Measurements from ENCODE around the gene ATP2B2. TPM values are rescaled to one million over a fixed set of nuclear protein-coding genes. Genes with fewer than 3 reads are reported as not detected.

Gene ATP2B2
- polyA plus RNA-seq, 10 donors: 0.53 to 9.3 (median 5.6) TPM

DNA sequence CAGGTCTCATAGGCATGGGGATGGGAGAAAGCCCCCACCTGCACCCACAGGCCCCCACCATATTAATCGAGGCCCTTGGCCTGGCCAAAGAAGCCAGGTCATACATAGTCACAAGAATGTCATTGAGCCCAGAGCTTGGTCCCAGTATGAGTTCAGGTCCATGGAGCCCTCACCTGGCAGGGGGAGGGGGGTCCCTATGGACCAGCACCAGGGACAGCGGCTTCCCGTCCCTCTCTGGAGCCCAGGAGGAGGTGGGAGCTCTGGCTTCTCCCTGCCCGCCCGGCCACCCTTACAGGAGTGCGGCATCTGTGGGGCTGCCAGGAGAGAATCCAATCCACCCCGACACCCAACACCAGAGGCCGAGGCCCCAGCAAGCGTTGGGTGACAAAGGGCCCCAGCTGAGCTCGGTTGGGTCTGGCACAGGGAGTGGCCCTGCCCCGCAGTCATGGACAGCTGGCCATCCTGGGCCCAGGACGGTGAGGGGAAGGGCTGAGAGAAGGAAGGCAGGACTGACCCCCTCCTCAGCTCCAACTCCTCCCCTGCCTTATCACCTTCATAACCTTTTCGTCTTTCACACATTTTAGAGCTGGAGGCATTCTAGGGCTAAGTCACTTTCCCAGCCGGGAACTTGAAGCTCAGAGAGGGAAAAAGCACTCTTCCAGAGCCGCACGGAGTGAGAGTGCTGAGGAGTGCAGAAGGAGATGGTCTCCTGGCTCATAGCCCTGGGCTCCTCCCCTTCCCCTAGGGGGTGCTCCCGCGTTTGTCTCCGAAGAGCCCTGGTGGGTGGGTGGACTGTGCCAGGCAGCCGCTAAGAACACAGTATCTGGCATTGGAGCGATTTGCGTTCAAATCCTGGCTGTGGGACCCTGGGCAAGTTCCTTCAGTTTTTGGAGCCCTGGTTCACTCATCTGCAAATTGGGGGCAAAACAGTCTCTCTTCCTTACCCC, 54.6 kb downstream of the ATP2B2 start:
- no peak for DNase-seq

DNA sequence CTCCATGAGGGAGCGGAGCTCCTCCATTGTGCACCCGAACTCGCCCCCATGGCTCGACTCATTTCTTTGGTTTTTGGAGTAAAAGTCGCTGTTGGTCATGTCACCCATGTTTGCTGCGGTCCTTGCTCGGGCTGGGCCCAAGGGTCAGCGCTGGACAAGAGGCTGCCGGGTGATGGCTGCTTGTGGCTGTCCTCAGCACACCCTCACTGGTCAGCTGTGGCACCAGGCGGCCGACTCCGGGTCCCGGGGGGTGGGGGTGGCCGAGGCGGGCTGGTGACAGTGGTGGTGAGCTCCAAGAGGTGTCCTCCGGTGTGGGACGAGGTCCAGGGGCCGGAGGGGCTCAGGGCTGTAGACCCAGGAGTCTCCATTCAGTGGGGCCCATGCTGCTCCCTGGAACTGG, 56.0 kb downstream of the ATP2B2 start:
- DNase-seq: no peak

DNA sequence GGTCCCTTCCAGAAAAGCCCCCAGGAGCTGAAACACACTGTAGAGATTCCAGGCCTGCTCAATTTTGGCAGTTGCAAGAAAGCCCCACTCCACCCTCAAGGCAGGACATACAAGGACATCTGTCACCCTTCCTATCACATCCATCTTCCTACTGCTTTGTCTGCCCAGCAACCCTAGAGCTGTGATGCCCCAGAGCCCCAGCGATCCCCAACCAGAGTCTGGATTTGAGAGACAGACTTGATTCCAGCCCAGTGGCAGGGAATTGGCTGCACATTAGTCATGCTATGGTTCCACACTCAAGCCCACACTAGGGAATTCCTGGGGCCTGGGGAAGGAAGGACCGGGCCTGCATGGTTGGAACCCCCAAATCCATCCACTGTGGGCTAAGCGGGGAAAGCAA, 56.8 kb downstream of the ATP2B2 start:
- DNase-seq: no peak

DNA sequence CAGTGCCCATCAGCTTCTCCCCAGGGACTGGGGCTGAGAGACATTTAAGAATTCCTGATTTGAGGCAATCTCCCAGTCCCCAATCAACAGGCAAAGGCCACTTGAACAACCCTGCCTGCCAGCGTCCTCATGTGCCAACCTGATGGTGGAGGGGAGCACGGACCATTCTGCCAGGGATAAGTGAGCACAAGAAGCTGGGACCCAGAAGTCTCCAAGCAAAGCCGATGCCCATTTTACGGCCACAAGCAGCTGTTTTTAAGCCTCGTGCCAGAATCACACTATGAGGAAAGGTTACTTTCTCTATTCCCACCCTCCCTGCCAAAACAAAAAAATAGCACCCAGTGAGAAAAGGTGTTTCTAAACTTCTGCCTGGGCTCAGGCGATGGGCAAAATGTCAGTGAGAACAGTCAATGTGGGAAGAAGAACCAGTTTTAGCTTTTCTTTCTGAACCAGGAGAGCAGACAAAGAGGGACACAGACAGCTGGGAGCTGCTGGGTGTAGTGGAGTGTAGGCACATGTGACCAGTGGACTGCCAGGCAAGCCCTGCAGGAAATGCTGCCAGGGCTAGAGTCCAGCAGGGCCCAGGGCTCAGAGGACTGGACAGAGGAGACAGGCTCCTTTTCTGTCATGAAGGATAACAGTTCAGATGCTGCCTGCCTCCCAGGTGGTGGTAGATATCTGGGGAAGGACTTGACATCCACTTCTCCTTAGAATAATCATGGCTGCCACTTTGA, 57.7 kb downstream of the ATP2B2 start:
- peak in 1 of 3 donors; percentile 14 for DNase-seq

DNA sequence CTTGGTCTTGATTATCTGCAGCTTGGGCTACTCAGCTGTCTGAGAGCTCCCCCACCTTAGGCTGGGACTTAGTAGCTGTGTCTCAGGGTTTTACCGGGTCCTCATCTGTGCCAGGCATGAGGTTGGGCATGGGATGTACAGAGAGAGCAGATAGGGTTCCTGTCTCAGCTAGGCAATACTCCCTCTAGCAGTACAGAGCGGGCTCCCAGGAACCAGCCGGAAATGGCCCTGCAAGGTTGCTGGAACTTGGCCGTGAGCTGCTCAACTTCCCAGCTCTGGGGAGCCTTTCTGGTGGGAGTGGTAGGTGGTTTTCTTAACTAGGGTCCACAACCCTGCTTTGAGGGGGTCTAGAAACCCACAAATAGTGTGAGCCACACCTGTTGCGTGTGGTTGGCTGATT, 58.3 kb downstream of the ATP2B2 start:
- no peak for DNase-seq

DNA sequence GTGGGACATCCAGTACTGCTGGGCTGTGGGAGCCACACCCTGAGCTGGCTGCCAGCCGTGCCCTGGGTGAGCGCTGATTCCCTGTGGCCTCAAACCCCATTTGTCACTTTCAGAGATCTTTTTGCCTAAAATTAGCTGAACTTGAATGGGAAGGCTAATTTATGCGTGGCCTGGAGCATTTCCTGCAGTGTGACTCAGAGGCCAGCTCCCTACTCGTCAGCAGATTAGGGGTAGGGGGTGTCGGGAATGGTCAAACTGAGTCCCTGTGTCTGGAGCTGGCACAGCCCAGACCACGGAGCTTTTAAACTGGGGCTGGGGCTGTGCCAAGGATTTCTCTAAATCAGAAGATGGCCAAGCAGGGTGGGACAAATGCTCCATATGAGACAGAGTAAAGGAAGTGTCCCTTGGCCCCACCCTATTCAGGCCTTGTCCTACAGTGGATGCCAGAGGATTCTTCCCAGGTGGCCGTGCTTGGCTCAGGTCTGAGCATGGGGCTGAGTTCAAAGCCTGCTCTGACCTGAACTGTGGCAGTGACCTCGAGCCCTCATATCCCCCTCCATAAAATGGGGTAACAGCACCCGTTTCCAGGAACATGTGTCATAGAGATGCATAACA, 59.7 kb downstream of the ATP2B2 start:
- no peak for DNase-seq

DNA sequence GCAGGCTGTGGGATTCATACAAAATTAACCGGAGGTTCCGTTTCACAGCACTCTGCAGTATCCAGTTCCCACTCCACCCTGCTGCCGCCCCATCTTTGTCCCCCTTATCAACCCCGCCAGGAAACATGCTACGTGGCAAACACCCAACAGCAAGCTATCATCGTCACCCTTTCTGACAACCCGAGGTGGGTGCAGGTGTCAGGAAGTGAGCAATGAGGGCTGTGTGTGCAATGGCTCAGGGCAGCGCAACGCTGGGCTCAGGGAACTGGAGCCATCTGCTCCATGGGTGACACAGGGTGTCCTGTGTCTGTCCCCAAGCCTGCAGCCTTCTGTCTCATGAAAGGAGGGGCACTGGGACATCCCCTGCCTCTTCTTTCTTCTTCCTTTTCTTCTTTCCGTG, 60.9 kb downstream of the ATP2B2 start:
- DNase-seq: no peak

DNA sequence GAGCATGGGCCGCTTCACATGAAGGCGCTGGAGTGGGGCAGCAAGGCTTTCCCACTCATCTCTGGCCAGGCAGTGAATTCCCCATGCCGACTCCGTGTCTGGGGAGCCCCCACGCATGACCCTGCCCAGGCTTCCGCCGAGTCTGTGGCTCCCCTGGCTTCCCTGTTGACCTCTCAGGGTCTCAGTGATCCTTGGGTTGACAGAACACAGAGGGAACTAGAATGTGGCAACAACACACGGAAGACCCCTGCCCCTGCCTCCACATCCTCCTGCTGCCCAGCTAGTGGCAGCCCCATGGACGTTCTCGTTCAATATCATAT, 61.3 kb downstream of the ATP2B2 start:
- no peak for DNase-seq

DNA sequence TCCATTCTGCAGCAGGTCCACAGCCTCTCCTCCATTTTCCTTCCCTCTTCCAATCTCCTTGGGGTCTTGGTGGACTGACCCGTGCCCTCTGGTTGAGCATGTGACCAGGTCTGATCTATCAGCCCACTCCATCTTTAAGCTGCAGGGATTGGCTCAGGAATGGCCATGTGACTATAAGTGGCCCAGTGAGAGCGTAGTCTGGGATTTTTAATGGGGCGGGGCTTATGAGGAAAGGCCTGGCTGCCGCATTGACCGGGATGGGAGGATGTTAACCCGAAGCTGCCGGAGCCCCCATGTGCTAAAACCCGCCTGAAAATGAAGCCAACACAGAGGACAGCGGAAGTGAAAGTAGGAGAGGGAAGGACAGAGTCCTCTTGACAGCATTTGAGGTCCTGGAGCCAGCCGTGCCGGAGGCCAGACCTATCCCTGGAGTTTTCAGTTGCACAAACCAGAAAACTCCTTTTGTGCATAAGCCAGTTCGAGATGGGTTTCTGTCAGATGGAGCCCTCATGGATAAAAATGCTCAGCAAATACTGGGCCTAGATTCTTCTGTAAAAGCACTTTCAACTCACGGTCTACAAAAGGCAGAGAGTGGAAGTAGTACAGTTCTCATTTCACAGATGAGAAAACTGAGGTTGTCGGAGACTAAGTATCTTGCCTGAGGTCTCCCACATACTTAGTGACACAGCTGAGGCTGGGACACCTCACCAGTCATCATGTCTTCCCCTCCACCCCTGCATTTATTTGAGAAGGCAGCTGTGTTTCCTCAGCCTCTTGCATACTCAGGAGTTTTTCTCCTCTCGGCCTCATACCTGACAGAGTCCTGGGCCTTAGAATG, 61.9 kb downstream of the ATP2B2 start:
- DNase-seq: no peak

DNA sequence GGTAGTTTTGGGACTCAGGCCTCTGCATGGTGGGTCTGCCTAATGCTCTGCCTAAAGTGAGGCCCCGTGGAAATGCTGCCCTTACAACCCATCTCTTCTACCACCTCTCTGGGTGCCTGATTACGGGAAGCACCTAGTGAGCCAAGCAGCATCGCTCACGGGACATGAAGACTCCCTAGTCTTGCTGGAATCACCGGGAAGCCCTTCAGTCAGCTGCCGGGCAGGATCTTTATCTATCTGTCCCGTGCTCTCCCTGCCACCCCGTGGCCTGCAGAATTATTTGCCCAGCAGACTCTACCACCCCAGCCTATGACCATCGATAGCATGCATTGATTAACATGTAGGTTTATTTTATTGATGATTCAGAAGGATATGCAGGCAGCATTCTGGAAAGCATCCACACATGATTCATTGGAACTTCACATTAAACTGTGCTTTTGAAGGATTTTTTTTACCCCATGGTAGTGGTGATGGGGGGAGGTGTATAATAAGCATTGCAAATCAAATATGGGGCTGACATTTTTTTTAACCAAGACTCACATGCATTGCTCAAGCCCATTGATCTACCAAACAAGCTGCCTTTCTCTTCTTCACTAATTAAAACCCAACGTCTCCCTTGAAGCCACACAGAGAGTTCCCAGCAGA, 63.1 kb downstream of the ATP2B2 start:
- peak in 1 of 3 donors; percentile 51 for DNase-seq

DNA sequence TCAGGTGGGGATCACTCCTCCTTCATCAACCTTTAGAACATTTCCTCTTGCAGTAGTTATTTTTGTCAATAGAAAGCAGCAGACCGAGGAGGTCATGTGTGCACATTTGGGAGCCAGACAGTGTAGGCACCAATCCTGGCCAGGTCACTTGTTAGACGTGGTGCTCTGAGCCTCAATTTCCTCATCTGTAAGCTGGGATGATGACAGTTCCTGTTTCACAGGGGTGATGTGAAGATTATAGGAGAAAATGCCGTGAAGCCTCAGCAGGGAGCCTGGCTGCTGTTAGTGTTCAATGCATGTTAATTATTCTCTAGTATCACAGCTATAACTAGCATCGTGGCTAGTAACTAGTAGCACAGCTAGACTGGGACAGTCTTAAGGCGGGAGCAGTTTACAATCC, 64.7 kb downstream of the ATP2B2 start:
- no peak for DNase-seq

DNA sequence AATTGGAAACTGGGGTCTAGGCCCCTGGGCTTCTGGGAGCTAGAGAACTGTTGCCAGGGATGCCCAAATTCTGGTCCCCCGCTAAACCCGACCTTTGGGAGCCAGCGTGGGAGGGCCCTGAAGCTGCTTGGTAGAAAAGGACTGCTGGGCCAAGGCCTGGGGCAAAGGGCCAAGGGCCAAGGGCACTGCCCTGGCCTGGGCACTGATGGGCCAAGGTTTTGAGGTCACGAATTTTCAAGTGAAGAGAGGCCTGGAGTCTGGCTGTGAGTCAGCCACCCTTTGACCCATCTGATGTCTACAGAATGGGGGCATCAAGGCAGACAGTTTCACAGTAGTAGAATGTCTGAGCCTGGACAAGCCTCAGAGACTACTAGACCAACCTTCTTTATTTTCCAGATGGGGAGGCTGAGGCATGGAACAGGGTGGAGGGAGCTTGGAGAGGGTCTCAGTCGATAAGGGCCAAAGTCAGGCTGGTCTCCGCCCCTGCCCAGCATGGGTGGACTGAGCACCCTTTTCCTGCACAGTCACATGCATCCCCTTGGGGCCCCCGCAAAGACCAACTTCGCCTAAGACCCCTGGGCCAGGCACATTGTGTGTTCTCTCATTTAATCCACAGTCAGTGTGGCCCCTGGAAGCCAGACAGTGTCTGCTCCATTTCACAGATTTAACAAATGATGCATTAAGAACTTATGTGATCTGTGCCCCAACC, 66.3 kb downstream of the ATP2B2 start:
- DNase-seq: no peak

DNA sequence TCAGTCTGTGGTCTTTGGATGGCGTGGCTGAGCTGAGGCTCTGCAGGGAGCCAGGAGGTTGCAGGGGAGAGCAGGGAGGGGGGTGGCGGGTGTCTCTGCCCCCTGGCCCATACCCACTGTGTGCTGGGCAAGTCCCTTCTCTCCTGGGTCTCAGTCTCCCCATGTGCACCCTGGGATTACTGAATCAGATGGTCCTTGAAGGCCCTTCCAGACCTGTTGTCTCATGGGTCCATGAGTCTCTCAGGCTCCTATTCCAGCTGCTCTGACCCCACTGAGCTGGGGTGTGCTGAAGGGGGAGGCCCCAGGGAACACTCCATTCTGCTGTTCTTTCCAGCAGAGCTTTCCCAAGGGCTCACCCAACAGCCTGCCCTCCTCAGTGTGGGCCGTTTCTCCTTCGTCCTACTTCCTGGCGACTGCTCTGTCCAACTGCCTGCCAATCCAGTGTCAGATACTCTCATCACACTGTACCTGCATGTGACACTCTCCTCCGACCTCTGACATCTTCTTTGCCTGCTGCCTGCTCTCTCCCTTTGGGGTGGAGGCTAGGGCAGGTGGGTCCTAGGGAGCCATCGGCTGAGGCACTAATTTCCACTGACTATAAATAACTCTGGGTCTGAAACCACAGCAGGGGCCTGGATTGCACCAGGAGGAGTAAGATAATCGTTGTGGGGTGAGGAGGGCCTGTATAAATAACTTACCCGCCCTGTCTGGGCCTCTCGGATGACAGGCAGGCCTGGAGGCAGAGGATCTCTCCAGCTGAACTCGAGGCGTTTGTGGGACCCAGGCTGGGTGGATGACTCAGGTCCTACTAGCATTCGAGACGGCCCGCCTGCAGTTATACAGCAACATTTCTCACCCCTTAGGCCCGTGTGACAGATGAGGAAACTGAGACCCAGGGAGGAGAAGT, 67.1 kb downstream of the ATP2B2 start:
- peak; percentile 14 to 69 (median 22) for DNase-seq

DNA sequence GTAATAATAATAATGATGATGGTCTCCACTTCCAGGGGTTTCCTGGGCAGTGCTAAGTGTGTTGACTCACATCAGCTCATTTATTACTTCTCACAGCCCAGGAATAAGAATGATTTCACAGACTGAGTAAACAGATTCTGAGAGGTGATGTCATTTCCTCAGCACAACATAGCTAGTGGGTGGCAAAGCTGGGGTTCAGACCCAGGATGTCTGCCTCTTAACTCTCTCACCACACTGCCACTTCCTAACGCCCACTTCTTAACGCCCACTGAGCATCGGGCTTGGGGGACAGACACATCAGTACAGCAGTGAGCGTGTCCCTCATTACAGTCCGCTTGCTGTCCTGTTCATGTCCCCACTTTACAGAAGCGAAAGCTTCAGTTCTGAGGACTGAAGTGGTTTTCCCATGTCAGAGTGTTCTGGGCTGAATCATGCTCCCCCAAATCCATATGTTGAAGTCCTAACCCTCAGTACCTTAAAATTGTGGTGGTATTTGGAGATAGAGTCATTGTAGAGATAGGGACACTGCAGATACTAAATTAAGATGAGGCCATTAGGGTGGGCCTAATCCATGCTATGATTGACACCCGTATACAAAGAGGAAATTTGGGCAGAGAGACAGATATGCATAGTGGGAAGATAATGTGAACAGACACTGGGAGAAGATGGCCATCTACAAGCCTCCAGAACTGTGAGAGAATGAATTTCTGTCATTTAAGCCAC, 68.0 kb downstream of the ATP2B2 start:
- DNase-seq: no peak

DNA sequence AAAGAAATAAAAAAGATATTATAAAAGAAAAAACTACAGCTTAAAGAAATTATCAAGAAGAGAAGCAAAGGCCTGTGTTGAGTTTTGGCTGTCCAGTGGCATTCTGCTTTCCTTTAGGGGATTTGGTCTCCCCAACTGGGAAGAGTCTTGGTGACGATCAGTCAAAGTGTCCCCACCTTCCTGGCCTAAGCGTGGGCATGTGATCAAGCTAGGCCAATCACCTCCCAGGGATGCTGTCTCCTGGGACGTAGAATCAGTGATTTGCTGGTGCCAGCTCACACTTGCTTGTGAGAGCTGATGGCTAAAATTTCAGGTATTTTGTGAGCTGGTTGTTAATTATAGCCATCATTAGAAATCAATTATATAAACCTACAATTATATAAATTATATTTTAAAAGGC, 69.5 kb downstream of the ATP2B2 start:
- DNase-seq: no peak

DNA sequence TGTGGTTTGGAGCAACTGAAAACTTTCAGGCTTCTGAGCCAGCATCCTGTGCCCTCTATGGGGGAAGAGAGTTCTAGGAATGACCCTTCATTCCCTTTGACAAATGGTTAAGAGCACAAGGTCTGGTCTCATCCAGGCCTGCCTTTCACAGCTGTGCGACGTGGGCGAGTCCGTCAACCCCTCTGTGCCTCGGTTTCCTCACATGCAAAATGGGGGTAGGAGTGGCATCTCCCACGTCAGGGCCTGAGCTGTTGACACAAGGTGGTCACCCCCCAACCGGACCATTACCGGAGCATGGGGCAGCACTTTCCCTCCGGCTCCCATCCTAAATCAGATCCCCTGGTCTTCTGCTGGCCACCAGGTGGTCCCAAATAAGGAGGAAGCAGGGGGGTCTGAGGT, 70.4 kb downstream of the ATP2B2 start:
- DNase-seq: no peak

DNA sequence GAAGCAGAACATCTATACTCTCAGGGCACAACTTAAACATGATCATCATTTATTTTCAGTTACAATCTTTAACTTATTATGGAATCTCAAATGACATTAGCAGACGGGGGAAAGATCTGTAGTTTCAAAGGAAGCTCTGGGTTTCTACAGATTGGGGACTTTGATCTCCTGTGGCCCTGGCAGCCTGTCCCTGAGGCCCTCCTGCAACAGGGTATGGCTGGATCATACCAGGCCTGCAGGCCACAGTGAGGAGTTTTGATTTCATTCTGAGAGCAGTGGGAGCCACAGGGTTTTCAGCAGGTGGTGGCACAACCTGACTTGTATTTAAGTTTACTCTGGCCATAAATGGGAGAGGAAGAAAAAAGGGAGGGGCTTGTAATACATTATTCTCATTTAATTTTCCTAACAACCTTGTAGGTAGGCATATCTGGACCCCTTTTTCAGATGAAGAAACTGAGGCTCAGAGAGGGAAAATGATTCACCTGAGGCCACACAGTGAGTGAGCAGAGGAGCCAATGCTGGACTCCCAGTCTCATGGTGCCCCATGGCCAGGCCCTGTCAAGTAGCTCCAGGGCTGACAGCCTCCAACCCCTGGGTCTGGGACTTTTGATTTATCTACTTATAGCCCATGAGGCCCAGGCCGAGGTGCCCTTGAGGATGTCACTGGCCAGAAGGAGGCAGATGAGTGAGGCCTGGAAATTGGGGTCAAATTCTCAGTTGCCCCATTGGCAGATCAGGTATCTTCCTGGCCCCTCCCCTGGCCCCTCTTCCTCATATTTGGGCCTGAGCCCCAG, 71.0 kb downstream of the ATP2B2 start:
- DNase-seq: no peak

DNA sequence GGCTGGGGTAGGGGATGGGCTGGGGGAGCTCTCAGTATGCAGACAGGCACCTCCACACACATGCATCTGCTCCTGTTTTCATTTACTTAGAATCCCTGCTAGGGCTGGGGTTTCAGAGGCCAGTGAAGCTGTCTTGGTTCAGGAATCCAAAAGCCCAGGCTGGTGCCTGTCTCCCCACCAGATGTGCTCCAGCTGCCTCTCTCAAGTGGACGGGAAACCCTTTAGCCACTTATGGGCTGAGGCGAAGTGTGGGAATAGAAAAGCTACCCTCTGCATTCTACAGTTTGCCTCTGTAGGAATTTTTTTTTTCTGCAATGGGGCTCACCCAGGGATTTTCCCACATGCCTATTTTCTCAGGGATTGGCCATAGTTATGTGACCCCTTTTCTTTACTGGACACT, 72.5 kb downstream of the ATP2B2 start:
- DNase-seq: no peak
